ENCODE data around the gene CYP27A1. TPM values are rescaled to one million over a fixed set of nuclear protein-coding genes. Genes with fewer than 3 reads are reported as not detected.
A peak's percentile ranks its signal among the peaks of the same experiment; 100 is the strongest.

The CYP27A1 gene
- total and polyA plus RNA-seq, 9 of the 15 experiments (the other 6 are each of a cell fraction or from before 2014, with no cell fraction given) = 0.20 TPM; not detected in 8

DNA sequence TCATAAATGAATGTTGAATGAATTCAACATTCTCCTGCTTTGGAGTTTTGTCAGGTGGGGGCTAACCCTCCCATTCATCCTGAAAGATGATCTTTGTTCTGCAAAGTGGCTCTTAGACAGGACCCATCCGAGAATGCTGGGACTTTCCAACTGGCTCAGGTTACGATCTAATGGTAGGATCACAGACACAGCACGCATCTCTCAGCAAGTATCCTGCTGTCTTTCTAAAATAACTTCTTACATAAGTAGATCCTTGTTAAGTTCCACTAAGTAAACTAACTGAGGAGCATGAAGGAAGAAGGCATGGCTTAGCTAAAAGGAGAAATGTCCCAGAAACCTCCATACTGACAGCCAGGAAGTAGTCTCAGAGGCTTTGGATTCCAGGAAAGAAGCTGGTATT lies 23.7 kb downstream of the CYP27A1 start:
- peak overlapping the region; percentile 26; the same call in 1 of the 2 replicates for H2AFZ ChIP-seq (ENCODE audit: low read depth, low read length)
- FAIRE-seq = no peak
- no peaks in the 10 kb centered on the region for H4K20me1 ChIP-seq (replicated peaks; ENCODE audit: control insufficient read depth, insufficient read depth, low read length)
- no peaks in the 10 kb centered on the region for H3K9me1 ChIP-seq (ENCODE audit: control insufficient read depth, insufficient read depth, low read length)
- no peak overlapping the region for H3K9ac ChIP-seq (ENCODE audit: insufficient read depth in 1 of 2, low read depth in 2 of 2, low read length in 2 of 2)
- ChIA-PET POLR2A (no interaction called here), CTCF (ENCODE audit: low intra/inter-chr PET ratio) (no interaction called here)
- H3K4me3 ChIP-seq = no peak overlapping the region
- no peaks in the 10 kb centered on the region; a peak in 1 of 5 replicates for H3K27me3 ChIP-seq (ENCODE audit: control insufficient read depth in 2 of 2, insufficient read depth in 2 of 2, low read length in 2 of 2)
- DNase-seq (ENCODE audit: extremely low read depth in 1 of 4, low spot score in 3 of 4) = no peak
- peak; percentile 40; the same call in 1 of the 3 replicates for ATAC-seq
- H3K27ac ChIP-seq (ENCODE audit: extremely low read depth, low read depth, low read length) = no peak overlapping the region
- H3K79me2 ChIP-seq (ENCODE audit: control insufficient read depth, insufficient read depth, low read length) = no peaks in the 10 kb centered on the region
- in situ Hi-C loops (cut with MboI) = no loop called here
- intact Hi-C loops (cut with micrococcal nuclease) = no loop called here
- no TSS peak for BruUV-seq (replicated peaks)
- no peaks in the 10 kb centered on the region for H3K36me3 ChIP-seq (ENCODE audit: control insufficient read depth, insufficient read depth, low read length)
- H3K4me2 ChIP-seq (ENCODE audit: insufficient read depth, low read length) = no peak overlapping the region
- H3K4me1 ChIP-seq (replicated peaks in 1 of 2; ENCODE audit: control insufficient read depth in 2 of 2, insufficient read depth in 2 of 2, low read length in 2 of 2) = no peaks in the 10 kb centered on the region; a peak in 2 of 5 replicates
- 0 out of 2 replicates have a peak, but pooled peaks cover 2% of the 10 kb centered on the region for H3K9me3 ChIP-seq (replicated peaks; ENCODE audit: control insufficient read depth, insufficient read depth, low read depth, low read length)
- WGBS (ENCODE audit: insufficient coverage, low coverage, missing lambda C conversion rate) = 23% methylated on average over 3 of the region's 3 CpGs
- TF ChIP-seq CBX8 (IDR thresholded peaks at IDR 0.05; ENCODE audit: borderline replicate concordance, extremely low read depth, low read depth, low read length, poor library complexity, severe bottlenecking) = no peak
- TF ChIP-seq, protein P1, sequence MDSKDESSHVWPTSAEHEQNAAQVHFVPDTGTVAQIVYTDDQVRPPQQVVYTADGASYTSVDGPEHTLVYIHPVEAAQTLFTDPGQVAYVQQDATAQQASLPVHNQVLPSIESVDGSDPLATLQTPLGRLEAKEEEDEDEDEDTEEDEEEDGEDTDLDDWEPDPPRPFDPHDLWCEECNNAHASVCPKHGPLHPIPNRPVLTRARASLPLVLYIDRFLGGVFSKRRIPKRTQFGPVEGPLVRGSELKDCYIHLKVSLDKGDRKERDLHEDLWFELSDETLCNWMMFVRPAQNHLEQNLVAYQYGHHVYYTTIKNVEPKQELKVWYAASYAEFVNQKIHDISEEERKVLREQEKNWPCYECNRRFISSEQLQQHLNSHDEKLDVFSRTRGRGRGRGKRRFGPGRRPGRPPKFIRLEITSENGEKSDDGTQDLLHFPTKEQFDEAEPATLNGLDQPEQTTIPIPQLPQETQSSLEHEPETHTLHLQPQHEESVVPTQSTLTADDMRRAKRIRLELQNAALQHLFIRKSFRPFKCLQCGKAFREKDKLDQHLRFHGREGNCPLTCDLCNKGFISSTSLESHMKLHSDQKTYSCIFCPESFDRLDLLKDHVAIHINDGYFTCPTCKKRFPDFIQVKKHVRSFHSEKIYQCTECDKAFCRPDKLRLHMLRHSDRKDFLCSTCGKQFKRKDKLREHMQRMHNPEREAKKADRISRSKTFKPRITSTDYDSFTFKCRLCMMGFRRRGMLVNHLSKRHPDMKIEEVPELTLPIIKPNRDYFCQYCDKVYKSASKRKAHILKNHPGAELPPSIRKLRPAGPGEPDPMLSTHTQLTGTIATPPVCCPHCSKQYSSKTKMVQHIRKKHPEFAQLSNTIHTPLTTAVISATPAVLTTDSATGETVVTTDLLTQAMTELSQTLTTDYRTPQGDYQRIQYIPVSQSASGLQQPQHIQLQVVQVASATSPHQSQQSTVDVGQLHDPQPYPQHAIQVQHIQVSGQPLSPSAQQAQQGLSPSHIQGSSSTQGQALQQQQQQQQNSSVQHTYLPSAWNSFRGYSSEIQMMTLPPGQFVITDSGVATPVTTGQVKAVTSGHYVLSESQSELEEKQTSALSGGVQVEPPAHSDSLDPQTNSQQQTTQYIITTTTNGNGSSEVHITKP (IDR thresholded peaks at IDR 0.05; ENCODE audit: partially characterized antibody) = no peak
- no peak for TF ChIP-seq SAFB (IDR thresholded peaks at IDR 0.05; ENCODE audit: borderline replicate concordance, low read depth, low read length)
- no peak for TF ChIP-seq NFE2 (IDR thresholded peaks at IDR 0.05; ENCODE audit: low read depth)
- no peak for TF ChIP-seq ZNF707 (CRISPR knock-in tag; conservative IDR thresholded peaks at IDR 0.05)

Data from K562 (cell line).